ENCODE results near the gene C14orf93. TPM values are rescaled to one million over a fixed set of nuclear protein-coding genes. Genes with fewer than 3 reads are reported as not detected.

Gene C14orf93
- total and polyA plus RNA-seq, 9 of the 15 experiments (the other 6 are each of a cell fraction or from before 2014, with no cell fraction given): 2.2 to 22.4 (median 16.1) TPM

GRCh38 chr14:23006188-23006534, 3.8 kb downstream of the C14orf93 start (continued):
- TF ChIP-seq SUPT5H (IDR thresholded peaks at IDR 0.05) (no peak), ZNF668 (CRISPR knock-in tag; IDR thresholded peaks at IDR 0.05) (no peak), TRIM24 (IDR thresholded peaks at IDR 0.05) (no peak), NR3C1 (CRISPR knock-in tag; IDR thresholded peaks at IDR 0.05) (no peak), MEIS2 (IDR thresholded peaks at IDR 0.05; ENCODE audit: partially characterized antibody) (peak; percentile 39), BRD4 (IDR thresholded peaks at IDR 0.05) (0 out of 2 replicates have a peak, but pooled peaks have one; percentile 17), TCF3 (CRISPR knock-in tag; IDR thresholded peaks at IDR 0.05) (peak; percentile 69), CEBPZ (IDR thresholded peaks at IDR 0.05; ENCODE audit: borderline replicate concordance, low read depth, low read length) (no peak), MAFK (IDR thresholded peaks at IDR 0.05; ENCODE audit: low read length) (no peak), KAT2B (IDR thresholded peaks at IDR 0.05; ENCODE audit: low read depth, low read length) (no peak), ZNF740 (CRISPR knock-in tag; IDR thresholded peaks at IDR 0.05) (no peak), ZNF740 (tag; IDR thresholded peaks at IDR 0.05) (no peak), NEUROD1 (IDR thresholded peaks at IDR 0.05; ENCODE audit: borderline replicate concordance, low read depth, low read length, partially characterized antibody) (no peak), ZNF316 (IDR thresholded peaks at IDR 0.05) (no peak), ZNF561 (CRISPR knock-in tag; conservative IDR thresholded peaks at IDR 0.05) (no peak), C11orf30 (IDR thresholded peaks at IDR 0.05; ENCODE audit: low read depth) (no peak), PTRF (tag; IDR thresholded peaks at IDR 0.05) (no peak), ETV1 (tag; conservative IDR thresholded peaks at IDR 0.05; ENCODE audit: low read depth) (no peak), TCF7 (IDR thresholded peaks at IDR 0.05; ENCODE audit: borderline replicate concordance) (no peak), ZEB2 (IDR thresholded peaks at IDR 0.05) (peak; percentile 90), NCOA4 (IDR thresholded peaks at IDR 0.05; ENCODE audit: partially characterized antibody) (no peak), FOXA1 (IDR thresholded peaks at IDR 0.05; ENCODE audit: borderline replicate concordance) (peak; percentile 29; the same call in 1 of the 2 replicates), DPF2 (IDR thresholded peaks at IDR 0.05) (peak; percentile 39; the same call in 1 of the 2 replicates), GATAD2B (IDR thresholded peaks at IDR 0.05; ENCODE audit: borderline replicate concordance) (no peak), ZBTB8A (IDR thresholded peaks at IDR 0.05; ENCODE audit: partially characterized antibody) (no peak), ZNF79 (CRISPR knock-in tag; IDR thresholded peaks at IDR 0.05; ENCODE audit: low read depth) (no peak), SMARCE1 (IDR thresholded peaks at IDR 0.05) (no peak), TAL1 (IDR thresholded peaks at IDR 0.05) (peak; percentile 42), ZC3H4 (CRISPR knock-in tag; IDR thresholded peaks at IDR 0.05; ENCODE audit: borderline replicate concordance) (no peak), ZNF77 (CRISPR knock-in tag; IDR thresholded peaks at IDR 0.05) (no peak), KAT8 (IDR thresholded peaks at IDR 0.05; ENCODE audit: low read depth) (0 out of 2 replicates have a peak, but pooled peaks have one; percentile 22), SREBF1 (IDR thresholded peaks at IDR 0.05; ENCODE audit: borderline replicate concordance, low read depth, low read length) (no peak)
